WI38 (cell line): ENCODE measurements around the gene PRX.

Experiments used
- H3K4me3 ChIP-seq: 2 replicates; pipeline ENCODE4 v1.5.1; 2011; ENCODE audit warnings: low read depth, mild to moderate bottlenecking, control low read depth, low read length
- TF ChIP-seq, protein P1 (sequence below): IDR thresholded peaks from 2 replicates; pipeline ENCODE4 v1.5.1; 2012; ENCODE audit warnings: low read depth, mild to moderate bottlenecking, control low read depth, low read length

Gene PRX

GRCh38 chr19:40444000-40444824 lies 31.0 kb upstream of the PRX start, which contains the start of gene SERTAD3:
Gene SERTAD3, minus strand, starts transcription at chr19:40444335. Its CDS starts 2,255 bp downstream, at chr19:40442080.
- peak within 1 kb of the TSS; percentile 100 for H3K4me3 ChIP-seq
- TF ChIP-seq, protein P1, sequence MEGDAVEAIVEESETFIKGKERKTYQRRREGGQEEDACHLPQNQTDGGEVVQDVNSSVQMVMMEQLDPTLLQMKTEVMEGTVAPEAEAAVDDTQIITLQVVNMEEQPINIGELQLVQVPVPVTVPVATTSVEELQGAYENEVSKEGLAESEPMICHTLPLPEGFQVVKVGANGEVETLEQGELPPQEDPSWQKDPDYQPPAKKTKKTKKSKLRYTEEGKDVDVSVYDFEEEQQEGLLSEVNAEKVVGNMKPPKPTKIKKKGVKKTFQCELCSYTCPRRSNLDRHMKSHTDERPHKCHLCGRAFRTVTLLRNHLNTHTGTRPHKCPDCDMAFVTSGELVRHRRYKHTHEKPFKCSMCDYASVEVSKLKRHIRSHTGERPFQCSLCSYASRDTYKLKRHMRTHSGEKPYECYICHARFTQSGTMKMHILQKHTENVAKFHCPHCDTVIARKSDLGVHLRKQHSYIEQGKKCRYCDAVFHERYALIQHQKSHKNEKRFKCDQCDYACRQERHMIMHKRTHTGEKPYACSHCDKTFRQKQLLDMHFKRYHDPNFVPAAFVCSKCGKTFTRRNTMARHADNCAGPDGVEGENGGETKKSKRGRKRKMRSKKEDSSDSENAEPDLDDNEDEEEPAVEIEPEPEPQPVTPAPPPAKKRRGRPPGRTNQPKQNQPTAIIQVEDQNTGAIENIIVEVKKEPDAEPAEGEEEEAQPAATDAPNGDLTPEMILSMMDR, result no peak

GRCh38 chr19:40443131-40443999 lies 30.2 kb upstream of the PRX start:
- TF ChIP-seq, protein P1, result no peak
- peak overlapping the region; percentile 100 for H3K4me3 ChIP-seq

GRCh38 chr19:40442328-40443130 lies 29.4 kb upstream of the PRX start:
- TF ChIP-seq, protein P1, result no peak
- peak overlapping the region; percentile 100 for H3K4me3 ChIP-seq

GRCh38 chr19:40441719-40442253 lies 28.6 kb upstream of the PRX start:
- TF ChIP-seq, protein P1, result no peak
- peak overlapping the region; percentile 100 for H3K4me3 ChIP-seq

DNA sequence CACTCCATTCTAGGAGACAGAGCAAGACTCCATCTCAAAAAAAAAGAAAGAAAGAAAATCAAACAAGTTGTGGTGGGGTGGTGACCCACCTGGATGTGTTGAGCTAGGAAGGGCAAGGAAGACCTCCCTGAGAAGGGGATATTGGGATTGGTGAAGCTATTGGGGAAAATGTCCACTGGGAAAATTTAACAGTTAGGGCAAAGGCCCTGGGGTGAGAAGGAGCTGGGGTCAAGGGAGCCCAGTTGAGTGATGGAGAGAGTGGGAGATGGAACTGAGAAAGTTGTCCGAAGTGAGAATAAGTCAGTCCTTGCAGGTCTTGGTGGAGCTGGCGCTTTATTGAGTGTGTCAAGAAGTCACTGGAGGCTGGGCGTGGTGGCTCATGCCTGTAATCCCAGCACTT lies 25.1 kb upstream of the PRX start:
- TF ChIP-seq, protein P1, result no peak
- no peak overlapping the region for H3K4me3 ChIP-seq

DNA sequence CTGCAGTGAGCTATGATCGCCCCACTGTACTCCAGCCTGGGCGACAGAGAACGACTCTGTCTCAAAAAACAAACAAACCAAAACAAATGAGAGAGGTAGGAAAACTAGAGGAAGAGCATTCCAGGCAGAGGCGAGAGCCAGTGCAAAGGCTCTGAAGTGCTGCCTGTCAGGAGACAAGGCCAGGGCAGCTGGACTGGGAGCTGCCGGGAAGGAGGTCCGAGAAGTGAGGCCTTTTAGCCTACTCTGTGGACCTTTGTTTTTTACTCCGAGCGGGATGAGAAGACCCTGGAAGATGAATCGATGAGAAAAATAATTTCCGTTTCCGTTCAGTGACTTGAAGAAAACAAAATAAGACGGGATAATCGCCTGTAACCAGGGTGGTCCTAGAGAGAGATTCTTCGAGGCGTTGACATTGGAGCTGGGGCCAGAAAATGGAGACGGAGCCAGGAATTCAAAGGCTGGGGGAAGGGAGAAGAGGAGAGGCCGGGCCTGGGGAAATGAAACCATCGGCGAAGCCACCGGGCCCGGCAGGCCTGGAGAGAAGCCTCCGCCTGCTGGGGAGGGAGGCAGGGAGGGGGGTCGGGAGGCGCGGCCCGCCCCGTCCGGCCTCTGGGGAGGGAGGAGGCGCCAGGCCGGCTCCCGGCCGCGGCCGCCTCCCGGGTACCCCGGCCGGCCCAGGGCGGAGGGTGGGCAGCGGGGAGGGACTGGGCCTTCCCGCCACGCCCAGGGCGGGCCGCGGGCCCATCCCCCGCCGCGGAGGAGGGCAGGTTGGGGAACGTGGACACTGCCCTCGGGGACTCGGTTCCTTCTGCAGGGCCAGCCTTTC lies 20.4 kb upstream of the PRX start:
- TF ChIP-seq, protein P1, result no peak
- peak overlapping the region; percentile 58 for H3K4me3 ChIP-seq

DNA sequence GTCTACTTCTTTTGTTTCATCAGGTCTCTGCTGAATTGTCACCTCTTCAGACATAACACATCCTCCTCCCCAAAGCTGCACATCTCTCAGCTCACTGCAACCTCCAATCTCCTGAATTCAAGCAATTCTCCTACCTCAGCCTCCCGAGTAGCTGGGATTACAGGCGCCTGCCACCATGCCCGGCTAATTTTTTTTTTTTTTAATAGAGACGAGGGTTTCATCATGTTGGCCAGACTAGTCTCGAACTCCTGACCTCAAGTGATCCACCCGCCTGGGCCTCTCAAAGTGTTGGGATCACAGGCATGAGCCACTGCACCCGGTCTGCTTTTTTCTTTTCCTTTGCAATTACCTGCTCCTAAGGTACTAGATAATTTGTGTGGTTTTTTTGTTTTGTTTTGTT lies 19.6 kb upstream of the PRX start:
- peak overlapping the region; percentile 58 for H3K4me3 ChIP-seq
